GM11168 (cell line): Measurements from ENCODE around the gene RFC2.
"Not testable (repeated sequence)": the region's sequence is repeated elsewhere in the genome, so short reads cannot be mapped to it uniquely, and the experiment has no call there.

Experiments
- in situ Hi-C: fragments of 300-500 bp; cut with MboI; formaldehyde crosslinking; loops from one replicate; pipeline ENCODE4 v1.12.0; 2022; ENCODE audit warnings: low sequenced_read_pairs; ENCODE audit not compliant: unreplicated experiment

RFC2 gene

DNA sequence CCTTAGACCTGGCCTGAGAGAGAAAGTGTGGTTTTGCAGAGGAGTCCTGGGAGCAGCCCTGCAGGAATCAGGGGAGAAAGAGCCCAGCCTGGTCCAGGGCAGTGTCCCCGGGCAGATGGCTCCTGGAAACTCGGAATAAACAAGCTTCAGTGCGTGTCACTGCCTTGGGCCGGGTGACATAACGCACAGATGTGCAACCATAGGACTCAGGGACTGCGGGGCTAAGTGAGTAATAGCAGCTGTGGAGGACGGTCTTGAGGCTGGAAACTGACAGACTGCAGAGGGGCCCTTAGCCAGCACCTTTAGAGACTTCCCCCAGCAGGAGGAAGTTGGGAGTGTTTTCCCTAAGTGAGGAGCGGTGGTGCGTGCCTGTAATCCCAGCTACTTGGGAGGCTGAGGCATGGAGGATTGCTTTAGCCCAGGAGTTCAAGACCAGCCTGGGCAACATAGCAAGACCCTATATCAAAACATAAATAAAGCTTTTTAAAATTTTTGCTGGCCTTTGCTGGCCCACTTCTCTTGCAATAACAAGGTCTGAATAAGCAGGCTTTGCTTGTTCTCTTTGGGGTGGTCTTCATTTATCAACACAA, 29.8 kb upstream of the RFC2 start:
- in situ Hi-C loops = no loop called here

DNA sequence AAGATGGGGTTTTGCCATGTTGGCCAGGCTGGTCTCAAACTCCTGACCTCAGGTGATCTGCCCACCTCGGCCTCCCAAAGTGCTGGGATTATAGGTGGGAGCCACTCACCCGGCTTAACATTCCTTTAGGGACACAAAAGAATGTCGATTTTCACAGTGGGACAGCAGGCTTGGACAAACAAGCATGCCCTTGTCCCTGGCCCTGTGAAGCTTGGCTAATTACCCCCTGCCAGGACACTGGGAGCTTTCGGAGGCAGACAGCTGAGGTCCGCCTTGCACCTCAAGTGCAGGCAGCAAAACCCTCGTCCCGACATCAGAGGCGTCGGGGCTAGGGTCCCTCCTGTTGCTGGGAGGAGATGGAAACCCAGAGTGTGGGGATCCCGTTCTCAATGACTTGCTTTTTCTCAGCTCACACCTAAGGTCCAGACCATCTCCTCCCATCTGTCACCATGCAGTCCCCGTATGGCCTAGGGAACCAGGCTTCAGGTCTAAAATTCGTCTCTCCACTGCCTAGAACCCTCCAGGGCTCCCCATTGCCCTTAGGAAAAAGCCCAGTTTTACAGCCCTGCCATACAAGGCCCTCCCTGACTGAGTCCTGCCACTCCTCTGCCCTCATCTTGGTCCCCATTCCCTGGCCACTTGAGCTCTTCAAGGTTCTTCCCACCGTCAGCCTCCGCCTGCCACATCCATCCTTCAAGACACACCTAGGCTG, 28.7 kb upstream of the RFC2 start:
- in situ Hi-C loops = no loop called here

DNA sequence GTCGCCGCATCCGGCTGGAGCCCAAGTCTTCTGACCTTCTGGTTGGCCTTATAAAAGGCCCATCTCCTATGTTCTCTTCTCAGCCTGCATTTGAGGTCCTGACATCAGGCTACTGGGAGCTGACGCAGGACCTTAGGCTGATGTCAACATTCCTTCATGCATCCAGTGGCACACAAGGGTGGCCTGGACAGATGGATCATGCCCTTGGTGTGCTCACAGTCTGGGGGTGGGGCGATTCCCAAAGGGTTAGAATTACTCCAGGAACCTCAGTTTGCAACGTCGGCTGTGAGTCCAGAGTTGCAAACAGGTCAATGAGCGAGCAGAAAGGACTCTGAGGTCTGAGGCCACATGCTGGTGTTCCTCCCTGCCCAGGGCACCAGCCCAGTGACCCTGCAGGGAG, 26.8 kb upstream of the RFC2 start:
- in situ Hi-C loops = no loop called here

DNA sequence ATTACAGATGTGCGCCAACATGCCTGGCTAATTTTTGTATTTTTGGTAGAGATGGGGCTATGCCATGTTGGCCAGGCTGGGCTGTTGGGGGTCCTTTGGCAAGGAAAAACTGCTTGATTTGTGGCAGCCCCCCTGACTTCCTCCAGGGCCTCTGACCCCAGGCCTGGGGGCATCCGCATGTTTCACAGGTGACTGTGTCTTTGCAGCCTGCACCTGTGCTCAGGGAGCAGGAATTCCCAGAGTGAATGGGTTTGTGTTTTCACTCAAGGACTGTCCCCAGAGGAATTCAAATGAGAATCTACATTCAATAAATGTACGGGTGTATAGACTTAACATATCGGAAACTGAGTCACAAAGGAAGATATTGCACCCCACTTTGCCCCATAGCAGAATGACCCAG, 23.4 kb upstream of the RFC2 start:
- in situ Hi-C loops = no loop called here

DNA sequence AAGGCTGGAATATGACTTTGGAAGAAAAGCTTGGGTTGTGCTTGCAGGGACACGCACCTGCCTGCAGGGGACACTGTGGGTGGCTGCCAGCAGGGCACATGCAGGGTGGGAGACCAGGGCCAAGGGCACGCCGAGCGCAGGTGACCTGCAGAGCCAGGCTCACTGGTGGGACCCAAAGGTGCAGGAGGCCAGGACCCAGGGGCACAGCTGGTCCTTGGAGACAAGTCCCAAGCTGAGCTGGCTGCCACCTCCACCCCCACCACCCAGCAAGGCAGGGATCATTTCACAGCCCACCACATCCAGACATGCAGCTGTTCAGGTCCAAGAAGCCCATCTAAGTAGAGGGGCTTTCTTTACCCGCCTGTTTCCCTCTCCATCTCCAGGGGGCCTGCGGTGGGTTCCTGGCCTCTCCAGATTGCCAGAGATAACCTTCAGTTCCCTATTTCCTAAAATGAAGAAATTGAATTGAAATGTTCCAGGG, 21.2 kb upstream of the RFC2 start:
- in situ Hi-C loops = no loop called here

DNA sequence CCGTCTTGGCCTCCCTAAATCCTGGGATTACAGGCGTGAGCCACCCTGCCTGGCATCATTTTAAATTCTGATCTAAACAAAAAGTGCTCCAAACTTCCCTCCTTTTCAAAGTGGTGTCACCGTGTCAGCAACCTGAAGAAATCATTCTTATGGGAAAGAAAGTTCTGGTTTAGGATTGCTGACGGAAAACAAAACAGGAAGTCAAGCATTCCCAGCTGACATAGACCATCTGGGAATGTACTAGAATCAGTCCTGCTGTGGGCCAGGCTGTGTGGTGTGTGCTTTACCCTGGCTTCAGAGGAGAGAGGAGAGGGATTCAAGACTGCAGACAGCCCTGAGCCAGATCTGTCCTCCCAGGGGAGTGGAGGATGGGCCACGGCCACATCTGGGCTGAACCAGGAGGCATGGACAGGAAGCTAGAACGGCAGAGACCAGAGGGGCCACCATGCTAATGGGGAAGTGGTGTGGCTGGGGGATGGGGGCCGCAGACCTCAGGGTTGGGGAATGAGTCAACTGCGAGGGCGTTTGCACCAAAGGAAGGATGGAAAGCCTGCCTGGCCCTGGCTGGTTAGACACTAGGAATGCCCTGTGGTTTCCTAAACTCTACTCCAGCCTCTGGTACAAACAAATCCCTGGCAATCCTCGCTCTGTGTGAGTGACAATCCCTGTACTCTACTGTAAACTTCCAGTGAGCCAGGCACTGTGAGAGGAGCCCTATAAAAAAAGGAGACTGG, 18.3 kb upstream of the RFC2 start:
- in situ Hi-C loops = no loop called here

DNA sequence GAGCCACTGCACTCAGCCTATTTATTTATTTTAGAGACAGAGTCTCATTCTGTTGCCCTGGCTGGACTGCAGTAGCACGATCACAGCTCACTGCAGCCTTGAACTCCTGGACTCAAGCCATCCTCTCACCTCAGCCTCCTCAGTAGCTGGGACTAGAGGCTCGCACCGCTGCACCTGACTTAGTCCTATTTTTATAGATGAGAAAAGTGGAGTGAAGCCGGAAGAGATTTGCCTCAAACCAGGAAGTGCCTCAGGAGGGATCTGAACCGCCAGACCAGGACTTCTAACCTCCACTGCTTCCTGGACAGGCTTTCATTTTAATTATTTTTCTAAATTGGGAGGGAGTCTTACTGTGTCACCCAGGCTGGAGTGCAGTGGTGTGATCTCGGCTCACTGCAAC, 17.5 kb upstream of the RFC2 start:
- in situ Hi-C loops = no loop called here

DNA sequence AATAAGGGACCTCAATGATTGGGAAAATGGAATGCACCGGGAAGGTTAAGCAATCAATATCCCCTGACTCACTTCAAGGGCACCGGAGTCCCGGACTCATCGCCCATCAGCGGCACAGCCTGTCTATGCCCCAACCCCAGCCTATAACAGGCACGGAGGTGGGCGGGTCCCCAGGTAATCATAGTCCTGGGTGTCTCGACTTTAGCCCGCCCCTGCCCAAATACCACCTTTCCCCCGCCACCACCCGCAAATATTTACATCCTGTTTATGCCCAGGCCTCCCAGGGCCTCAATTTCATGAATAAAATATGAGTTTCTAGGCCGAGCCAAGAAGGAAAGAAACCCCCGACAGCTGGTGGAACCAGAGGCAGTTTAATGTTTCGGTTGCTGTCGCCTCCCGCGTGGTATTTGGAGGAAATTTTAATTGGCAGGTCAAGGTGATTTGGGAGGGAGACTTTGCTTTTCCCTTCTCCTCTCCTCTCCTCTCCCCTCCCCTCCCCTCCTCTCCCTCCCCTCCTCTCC, 15.6 kb upstream of the RFC2 start:
- in situ Hi-C loops = no loop called here

DNA sequence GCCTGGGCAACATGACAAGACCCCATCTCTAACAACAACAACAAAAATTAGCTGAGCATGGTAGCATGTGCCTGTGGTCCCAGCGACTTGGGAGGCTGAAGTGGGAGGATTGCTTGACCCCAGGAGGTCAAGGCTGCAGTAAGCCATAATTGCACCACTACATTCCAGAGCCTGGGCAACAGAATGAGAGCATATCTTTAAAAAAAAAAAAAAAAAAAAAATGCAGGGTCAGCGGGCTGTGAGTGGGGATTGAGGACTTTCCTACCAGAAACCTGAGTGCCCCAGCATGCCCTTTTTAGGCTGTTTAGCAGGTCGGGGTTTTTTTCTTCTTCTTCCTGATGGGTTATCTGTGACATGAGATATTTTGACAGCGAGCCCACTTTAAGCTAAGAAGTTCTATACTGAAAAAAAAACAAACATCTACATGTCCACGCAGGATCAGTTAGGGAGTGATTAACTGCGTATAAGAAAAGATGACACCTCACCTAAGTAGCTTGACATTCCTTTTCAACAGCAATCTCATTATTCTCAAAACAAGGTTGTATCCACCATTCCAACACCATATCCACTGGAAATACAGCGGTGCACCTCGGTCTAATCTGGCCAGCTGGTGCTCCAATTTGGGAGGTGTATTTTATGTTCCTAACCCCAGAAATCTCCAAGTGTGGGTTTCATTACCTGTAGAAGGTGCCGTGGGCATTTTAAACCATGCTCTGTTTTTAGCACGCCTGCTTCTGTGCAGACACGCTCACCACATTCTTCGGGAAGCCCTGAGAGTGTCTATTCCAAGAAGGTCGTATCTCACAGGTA, 13.8 kb upstream of the RFC2 start:
- in situ Hi-C loops = no loop called here

DNA sequence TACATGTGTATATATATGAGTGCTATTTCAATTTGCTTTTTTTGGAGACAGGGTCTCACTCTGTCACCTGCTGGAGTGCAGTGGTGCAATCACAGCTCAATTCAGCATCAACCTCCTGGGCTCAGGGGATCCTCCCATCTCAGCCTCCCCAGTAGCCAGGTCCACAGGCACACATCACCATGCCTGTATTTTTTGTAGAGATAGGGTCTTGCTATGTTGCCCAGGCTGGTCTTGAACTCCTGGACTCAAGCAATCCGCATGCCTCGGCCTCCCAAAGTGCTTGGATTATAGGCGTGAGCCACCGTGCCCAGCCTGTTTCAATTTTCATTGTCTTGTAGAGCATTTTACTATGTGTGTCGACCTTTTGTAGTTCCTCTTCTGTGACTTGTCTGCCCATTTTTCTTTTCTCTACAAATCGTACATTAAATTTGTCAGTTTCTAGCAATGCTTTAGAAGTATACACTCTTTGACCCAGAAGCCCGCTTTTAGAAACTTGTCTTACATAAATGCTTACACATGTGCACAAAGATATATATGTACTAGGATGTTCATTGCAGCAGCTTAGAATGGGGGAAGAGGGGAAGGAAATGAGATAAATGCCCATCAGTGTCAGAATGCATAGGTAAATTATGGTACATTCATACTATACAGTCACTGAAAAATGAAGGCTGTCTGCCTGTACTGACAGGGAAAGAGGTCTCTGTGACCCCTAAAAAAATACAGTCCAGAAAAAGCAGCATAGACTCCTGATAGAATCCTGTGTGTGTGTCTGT, 12.2 kb upstream of the RFC2 start:
- in situ Hi-C loops = no loop called here

DNA sequence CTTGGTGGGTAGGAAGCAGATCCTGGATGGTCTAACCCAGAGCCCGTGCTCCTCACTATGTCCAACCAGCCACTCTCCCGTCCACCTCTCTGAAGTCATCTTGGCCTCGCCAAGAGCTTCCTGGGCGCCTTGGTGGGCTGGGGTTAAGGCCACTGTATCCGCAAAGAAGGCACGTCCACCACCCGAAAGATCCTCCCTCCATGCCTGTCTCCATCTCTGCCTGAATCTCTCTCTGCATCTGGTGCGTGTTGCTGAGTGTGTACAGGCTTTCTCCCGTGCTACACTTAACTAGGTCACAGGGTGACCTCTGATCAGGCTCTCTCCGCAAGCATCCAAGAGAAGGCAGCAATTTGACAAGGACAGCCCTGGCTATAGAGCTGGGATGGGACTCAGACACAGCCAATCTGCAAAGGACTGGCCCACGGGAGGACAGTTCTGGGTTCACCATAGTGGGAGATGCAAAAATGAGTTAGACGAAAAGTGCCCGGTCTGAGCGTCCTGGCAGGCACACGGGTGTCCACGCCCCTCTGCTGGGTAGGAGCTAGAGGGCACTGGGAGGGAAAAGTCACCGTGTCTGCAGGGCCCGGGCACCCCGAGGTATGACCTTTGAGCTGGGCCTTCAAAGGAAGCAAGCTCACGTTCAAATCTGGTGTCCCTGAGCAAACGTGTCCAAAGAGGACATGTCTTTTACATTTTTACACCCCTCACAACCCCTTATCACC, 9.4 kb upstream of the RFC2 start:
- in situ Hi-C loops = no loop called here

DNA sequence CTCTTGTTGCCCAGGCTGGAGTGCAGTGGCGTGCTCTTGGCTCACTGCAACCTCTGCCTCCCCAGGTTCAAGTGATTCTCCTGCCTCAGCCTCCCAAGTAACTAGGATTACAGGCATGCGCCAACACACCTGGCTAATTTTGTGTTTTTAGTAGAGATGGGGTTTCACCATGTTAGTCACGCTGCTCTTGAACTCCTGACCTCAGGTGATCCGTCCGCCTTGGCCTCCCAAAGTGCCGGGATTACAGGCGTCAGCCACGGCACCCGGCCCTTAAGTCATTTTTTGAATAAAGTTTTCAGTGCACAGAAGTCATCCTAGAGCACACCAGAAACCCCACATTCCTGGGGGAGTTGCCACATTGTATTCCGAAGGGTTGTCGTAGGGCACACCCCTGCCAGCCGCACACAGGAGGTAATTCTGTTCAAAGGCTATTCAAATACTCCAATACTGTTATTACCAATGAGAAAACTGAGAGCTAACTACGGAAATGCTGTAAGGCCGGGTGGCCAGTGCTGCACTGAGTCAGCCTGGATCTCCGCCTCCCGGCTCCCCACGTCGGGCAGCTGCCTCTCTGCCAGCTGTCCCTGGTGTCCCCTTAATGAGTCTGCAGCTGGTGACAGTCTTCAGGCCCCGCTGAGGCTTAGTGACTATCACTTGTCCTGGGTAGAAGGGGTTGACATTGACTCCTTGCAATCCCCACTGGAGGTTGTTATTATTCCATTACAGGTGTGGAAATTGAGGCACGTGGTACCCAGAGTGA, 8.6 kb upstream of the RFC2 start:
- in situ Hi-C loops = no loop called here

DNA sequence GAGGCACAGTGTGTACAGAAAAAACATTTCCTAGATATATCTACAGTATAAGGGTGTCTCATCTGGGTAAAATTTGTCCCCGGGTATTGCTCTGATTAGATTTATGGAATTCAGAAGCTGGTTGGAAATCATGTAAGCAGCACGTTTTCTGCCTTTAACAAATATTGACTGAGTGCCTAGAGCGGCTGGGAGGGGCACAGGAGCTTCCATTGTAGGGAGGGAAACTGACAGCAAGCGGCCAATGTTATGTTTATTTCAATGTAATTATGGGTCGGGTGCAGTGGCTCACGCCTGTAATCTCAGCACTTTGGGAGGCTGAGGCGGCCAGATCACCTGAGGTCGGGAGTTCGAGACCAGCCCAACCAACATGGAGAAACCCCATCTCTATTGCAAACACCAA, 4.4 kb upstream of the RFC2 start:
- in situ Hi-C loops = no loop called here

DNA sequence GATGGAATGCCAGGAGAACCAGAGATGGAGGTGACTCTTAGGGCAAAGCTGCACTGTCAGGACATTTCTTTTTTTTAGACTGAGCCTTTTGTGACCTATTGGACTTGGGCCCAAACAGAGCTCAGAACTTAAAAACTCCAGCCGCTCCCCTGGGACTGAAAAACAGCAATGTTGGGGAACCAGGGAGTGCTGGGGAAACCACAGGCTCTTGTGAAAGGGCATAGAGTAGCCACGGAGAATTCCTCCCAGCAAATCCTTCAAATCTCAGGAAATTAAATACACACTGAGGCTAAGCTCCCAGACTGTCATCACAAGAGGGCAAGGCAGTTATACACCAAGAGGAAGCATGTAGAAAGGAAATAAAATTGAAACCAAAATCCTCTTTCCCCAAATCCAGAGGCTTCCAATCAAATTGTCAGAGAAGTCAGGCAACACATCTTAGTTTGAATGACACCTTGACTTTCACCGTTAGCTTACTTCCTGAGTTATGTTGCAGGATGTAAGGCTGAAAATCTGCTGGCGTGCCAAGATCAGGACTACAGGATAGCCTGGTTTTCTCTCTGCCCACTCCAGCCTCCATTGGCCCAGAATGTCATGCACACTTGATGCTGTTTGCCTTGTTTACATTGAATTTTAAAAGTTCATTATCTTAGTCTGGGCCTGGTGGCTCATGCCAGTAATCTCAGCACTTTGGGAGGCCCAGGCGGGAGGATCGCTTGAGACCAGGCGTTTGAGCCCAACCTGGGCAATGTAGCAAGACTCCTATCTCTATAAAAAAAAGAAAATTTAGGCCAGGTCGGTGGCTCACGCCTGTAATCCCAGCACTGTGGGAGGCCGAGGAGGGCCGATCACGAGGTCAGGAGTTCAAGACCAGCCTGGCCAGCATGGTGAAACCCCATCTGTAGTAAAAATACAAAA, 2.6 kb upstream of the RFC2 start:
- in situ Hi-C loops = no loop called here

DNA sequence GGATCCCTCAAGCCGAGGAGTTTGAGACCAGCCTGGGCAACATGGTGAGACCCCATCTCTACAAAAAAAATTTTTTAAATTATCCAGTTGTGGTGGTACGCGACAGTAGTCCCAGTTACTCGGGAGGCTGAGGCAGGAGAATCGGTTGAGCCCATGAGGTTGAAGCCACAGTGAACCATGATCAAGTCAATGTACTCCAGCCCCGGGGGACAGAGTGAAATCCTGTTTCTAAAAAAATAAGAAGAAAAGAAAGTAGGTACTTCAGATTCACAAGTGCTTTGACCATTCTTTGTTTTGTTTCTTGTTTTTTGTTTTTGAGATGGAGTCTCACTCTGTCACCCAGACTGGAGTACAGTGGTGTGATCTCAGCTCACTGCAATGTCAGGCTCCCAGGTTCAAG, 1.3 kb upstream of the RFC2 start:
- in situ Hi-C loops = not testable (repeated sequence)

DNA sequence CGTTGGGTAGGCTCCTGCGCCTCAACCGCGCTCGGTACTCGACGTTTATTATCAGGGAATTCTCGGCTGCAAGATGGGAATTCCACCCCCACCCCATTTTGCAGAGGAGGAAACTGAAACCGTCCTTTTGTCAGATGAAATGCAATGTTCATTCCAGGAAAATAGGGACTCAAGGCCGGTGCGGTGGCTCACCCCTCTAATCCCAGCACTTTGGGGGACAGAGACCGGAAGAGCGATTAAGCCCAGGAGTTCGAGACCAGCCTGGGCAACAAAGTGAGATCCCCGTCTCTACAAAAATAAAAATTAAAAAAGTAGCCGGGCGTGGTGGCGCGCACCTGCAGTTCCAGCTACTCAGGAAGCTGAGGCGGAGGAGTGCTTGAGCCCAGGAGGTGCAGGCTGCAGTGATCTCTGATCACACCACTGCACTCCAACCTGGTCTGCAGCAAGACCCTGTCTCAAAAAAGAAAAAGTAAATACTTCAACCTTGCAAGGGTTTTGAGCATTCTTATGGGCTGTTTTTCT, 720 bp upstream of the RFC2 start:
- in situ Hi-C loops = no loop called here

DNA sequence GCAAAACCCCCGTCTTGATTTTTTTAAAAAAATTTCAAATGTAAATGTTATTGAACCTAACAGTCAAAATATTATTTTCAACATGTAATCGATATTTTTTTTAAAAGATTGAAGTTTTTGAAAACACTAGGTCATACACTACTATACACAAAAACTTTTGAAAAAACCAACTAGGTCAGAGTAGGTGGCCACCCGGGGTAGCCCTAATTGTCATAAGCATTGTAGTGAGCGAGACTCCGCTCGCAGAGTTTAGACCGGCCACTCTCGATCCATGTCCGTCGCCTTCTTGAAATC, 417 bp downstream of the RFC2 start:
- in situ Hi-C loops = no loop called here
